ENCODE data around the gene CD38.

DNA sequence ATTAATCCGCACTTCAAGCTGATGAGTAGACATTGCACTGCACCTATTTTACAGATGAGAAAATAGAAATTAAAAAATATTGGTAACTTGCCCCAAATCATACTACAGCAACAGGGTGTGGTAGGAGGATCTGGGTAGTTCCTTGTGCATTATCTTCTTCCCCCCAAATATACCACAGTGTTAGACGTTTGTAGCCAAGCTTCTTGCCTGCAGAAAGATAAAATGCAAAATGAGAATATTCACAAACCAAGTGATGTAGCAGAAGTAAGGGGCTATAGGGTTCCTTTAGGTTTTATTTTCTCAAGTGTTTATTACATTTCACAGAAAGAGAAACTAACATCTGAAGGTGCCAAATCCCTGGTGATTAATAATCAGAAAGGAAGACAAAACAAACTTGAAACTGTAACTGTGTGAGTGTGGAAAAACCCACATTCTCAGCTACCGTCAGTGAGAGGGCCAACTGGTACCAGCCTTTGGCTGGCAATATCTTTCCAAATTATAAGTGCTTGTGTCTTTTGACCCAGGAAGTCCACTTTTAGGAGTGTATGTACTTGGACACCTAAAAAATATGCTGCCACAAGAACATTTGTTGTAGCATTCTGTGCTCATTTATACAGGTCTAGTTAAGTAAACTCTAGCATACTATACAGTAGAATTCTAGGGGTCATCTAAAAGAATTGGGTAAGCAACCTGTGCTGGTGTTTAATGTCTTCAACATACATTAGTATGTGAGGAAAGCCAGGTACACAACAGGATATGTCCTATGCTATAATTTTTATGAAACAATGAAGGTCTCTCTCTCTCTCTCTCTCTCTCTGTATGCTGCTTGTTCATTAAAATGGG lies 6.7 kb upstream of the CD38 start:
- TF ChIP-seq, protein P1, sequence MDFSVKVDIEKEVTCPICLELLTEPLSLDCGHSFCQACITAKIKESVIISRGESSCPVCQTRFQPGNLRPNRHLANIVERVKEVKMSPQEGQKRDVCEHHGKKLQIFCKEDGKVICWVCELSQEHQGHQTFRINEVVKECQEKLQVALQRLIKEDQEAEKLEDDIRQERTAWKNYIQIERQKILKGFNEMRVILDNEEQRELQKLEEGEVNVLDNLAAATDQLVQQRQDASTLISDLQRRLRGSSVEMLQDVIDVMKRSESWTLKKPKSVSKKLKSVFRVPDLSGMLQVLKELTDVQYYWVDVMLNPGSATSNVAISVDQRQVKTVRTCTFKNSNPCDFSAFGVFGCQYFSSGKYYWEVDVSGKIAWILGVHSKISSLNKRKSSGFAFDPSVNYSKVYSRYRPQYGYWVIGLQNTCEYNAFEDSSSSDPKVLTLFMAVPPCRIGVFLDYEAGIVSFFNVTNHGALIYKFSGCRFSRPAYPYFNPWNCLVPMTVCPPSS (IDR thresholded peaks at IDR 0.05) = no peak
- TF ChIP-seq, protein P2, sequence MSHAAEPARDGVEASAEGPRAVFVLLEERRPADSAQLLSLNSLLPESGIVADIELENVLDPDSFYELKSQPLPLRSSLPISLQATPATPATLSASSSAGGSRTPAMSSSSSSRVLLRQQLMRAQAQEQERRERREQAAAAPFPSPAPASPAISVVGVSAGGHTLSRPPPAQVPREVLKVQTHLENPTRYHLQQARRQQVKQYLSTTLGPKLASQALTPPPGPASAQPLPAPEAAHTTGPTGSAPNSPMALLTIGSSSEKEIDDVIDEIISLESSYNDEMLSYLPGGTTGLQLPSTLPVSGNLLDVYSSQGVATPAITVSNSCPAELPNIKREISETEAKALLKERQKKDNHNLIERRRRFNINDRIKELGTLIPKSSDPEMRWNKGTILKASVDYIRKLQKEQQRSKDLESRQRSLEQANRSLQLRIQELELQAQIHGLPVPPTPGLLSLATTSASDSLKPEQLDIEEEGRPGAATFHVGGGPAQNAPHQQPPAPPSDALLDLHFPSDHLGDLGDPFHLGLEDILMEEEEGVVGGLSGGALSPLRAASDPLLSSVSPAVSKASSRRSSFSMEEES (CRISPR knock-in tag; IDR thresholded peaks at IDR 0.05) = no peak
- no peak for TF ChIP-seq ZNF557 (CRISPR knock-in tag; IDR thresholded peaks at IDR 0.05)
- TF ChIP-seq POLR2AphosphoS5 (IDR thresholded peaks at IDR 0.05; ENCODE audit: low read depth, low read length) = no peak
- no peak for TF ChIP-seq ZNF292 (CRISPR knock-in tag; IDR thresholded peaks at IDR 0.05; ENCODE audit: borderline replicate concordance, low read depth)
- TF ChIP-seq, protein P3, sequence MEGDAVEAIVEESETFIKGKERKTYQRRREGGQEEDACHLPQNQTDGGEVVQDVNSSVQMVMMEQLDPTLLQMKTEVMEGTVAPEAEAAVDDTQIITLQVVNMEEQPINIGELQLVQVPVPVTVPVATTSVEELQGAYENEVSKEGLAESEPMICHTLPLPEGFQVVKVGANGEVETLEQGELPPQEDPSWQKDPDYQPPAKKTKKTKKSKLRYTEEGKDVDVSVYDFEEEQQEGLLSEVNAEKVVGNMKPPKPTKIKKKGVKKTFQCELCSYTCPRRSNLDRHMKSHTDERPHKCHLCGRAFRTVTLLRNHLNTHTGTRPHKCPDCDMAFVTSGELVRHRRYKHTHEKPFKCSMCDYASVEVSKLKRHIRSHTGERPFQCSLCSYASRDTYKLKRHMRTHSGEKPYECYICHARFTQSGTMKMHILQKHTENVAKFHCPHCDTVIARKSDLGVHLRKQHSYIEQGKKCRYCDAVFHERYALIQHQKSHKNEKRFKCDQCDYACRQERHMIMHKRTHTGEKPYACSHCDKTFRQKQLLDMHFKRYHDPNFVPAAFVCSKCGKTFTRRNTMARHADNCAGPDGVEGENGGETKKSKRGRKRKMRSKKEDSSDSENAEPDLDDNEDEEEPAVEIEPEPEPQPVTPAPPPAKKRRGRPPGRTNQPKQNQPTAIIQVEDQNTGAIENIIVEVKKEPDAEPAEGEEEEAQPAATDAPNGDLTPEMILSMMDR (CRISPR knock-in tag; IDR thresholded peaks at IDR 0.05) = no peak
- no peak for TF ChIP-seq MAFK (conservative IDR thresholded peaks at IDR 0.05 in 1 of 2, IDR thresholded peaks at IDR 0.05 in 1 of 2; ENCODE audit: low read length in 2 of 2)
- no peak for TF ChIP-seq BRF2 (CRISPR knock-in tag; IDR thresholded peaks at IDR 0.05)
- no peak for TF ChIP-seq ZNF24 (IDR thresholded peaks at IDR 0.05)
- no peak for TF ChIP-seq TCF7 (IDR thresholded peaks at IDR 0.05; ENCODE audit: low read depth)
- TF ChIP-seq ZNF138 (CRISPR knock-in tag; IDR thresholded peaks at IDR 0.05; ENCODE audit: low read depth) = no peak
- no peak for TF ChIP-seq ZNF224 (CRISPR knock-in tag; IDR thresholded peaks at IDR 0.05)
